Measurements from ENCODE around the gene NFKBIA.
"Not testable (repeated sequence)": the region's sequence is repeated elsewhere in the genome, so short reads cannot be mapped to it uniquely, and the experiment has no call there.

Gene NFKBIA, protein sequence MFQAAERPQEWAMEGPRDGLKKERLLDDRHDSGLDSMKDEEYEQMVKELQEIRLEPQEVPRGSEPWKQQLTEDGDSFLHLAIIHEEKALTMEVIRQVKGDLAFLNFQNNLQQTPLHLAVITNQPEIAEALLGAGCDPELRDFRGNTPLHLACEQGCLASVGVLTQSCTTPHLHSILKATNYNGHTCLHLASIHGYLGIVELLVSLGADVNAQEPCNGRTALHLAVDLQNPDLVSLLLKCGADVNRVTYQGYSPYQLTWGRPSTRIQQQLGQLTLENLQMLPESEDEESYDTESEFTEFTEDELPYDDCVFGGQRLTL

GRCh38 chr14:35404449-35405303 is at the start of gene NFKBIA:
TSS of gene NFKBIA (minus strand) at chr14:35404749. CDS start at chr14:35404644, 105 bp downstream.
- DNase-seq: peak; percentile 97

DNA sequence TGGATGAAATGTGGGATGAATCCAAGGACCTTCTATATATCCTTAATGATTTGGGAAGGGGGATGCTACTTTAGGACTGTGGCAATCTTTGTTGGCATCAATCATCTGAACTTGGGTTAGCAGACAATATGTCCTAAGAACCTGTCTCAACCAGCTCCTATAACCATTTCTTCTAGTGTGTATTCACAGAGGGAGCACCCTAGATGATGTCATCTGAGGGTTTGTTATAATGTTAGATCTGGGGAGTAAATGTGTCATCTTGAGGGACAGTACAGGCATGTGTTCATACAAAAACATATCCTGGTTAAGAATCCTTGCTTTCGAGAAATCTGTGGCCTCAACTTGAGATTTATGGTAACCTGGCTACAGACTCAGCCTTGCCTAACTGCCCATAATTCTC is 41.9 kb upstream of the NFKBIA start:
- DNase-seq: no peak

- DNase-seq: no peak
Observed at GRCh38 chr14:35444104-35444503, 39.6 kb upstream of the NFKBIA start.

DNA sequence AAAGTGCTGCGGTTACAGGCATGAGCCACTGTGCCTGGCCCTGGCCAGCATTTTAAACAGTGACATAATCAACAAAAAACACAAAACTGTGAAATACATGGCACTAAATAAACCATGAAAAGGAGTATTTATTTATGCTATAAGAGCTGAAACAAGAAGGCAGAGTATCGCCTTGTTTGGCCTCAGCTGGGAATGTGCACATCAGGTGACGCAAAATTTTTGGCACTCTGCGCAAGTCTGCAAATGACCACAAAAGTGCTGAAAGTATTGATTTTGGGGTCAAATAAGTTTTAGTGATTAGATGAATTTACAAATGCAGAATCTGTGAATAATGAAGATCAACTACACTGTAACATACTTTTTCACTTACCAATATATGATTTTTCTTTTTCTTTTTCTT is 36.6 kb upstream of the NFKBIA start:
- DNase-seq: no peak

DNA sequence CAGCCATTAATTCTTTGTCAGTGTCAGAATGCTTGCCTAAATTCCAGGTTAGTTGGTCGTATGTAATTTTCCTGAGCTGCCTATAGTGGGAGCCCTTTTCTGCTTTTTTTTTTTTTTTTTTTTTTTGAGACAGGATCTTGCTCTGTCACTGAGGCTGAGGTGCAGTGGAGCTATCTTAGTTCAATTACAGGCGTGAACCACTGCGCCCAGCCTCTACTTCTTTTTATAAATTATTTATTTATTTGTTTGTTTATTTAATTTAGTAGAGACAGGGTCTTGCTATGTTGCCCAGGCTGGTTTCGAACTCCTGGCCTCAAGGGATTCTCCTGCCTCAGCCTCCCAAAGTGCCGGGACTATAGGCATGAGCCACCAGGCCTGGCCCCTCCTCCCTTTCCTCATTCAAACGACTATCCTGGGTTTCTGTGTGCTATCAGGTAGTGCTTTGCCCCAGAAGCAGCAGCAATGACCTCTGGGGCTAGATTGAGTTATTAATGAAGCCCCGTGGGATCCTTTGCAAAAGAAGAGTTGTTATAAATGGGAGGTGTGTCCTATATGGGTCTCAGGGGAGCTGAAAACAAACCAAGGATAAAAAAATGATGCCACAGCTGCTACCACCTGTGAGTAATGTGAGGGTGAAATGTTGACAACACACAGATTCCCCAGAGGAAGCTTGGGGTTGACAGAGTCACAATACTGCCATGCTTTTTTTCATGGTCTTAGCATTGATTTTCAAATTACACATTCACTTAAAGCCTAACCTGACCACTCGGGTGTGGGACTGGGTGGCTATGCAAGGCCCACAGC is 34.6 kb upstream of the NFKBIA start:
- no peak for DNase-seq

DNA sequence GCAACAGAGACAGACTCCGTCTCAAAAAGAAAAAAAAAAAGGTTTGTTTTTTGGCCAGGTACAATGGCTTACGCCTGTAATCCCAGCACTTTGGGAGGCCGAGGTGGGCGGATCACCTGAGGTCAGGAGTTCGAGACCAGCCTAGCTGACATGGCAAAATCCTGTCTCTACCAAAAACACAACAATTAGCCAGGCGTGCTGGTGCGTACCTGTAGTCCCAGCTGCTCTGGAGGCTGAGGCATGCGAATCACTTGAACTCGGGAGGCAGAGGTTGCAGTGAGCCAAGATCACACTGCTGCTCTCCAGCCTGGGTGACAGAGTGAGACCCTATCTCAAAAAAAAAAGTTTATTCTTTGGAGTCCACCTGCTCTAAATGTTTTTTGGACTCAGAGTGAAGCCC is 33.9 kb upstream of the NFKBIA start:
- not testable (repeated sequence) for DNase-seq

DNA sequence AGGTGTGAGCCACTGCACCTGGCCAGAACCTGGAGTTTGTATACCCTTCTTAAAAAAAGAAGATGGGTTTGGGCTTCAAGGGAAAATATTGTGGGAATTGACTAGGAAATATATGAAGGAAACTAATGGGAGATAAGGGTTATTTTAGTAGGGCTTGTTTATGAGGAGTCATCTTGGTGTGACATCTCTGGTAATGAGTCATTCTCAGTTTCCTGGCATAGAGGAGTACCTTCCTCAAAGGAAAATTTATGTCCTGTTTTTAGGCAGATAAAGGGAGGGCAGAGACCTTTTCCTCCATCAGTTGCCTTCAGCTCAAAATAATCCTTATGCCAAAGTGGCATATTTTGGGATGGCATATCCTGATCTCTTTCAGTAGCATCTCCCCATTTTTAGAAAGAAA is 30.6 kb upstream of the NFKBIA start:
- DNase-seq: no peak

DNA sequence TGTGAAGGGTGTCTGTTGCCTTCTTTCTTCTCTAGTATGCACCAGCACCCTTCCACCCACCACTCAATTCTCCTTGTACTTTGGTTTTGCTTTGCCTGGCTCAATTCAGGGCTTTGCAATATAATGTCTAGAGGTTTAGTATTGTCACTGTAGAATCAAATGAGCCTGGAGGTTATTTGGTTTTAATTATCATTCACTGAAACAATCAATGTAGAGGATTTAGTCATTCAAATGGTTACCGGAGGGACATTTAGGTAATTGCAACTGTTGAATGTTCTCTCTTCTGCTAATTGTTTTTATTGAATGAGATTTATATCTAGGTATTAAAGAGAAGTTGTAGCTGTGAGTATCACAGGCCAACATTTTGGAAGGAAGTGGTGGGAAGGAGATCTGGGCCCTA is 29.3 kb upstream of the NFKBIA start:
- DNase-seq: no peak

DNA sequence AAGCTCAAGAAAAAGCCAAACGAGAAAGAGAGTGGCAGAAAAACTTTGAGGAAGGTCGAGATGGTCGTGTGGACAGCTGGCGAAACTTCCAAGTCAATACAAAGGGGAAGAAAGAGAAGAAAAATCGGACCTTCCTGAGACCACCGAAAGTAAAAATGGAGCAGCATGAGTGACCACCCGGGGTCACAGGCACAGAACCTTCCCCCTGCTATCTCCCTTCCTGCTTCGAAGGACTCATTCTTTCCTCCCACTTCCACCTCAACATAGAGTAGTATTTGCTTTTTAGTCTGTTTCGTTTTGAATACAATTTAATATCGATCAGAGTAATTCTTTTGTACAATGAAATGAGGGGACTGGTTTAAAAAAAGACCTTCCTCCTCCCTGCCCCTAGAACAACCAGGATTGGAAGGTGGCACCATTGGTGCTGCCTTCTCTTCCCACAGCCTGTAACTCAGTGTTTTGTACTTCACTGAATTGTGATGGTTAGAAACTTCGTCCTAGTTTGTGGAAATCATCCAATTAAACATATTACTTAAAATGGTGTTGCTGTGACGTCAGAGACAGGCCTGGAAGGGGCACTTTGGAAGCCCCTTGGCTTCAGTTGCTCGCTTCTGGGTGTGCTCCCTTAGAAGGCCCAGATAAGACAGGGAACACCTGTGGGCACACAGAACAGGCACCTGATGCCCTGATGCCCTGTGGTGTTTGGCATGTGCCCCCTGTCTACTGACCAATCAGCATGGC is 26.1 kb upstream of the NFKBIA start:
- no peak for DNase-seq

- no peak for DNase-seq
Observed at GRCh38 chr14:35429951-35430350, 25.4 kb upstream of the NFKBIA start.

GRCh38 chr14:35425850-35426249 is 21.3 kb upstream of the NFKBIA start:
- no peak for DNase-seq

DNA sequence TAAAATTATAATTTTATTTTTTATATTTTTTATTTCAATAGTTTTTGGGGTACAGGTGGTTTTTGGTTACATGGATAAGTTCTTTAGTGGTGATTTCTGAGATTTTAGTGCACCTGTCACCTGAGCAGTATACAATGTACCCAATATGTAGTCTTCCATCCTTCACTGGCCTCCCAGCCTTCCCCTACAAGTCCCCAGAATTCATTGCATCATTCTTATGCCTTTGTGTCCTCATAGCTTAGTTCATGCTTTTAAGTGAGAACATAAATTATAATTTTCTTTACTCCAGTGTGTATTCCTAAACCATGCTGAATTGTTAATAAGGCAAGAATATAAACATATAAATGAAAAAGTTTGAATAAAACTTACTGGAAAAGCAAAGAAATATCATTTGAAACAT is 19.1 kb upstream of the NFKBIA start:
- DNase-seq: no peak

GRCh38 chr14:35420036-35420811 is 15.7 kb upstream of the NFKBIA start:
- no peak for DNase-seq

DNA sequence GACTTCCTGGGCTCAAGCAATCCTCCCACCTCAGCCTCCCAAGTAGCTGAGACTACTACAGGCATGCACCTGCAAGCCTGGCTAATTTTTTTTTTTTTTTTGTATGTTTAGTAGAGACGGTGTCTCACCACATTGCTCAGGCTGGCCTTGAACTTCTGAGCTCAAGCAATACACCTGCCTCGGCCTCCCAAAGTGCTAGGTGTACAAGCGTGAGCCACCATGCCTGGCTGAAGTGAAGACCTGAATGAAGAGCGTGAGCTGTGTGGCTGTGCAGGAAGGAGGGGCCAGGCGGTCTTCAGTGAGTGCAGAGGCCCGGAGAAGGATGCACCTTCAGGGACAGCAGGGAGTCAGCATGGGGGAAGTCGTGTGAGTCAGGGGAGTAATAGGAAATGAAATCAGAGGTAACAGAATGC is 14.9 kb upstream of the NFKBIA start:
- no peak for DNase-seq

GRCh38 chr14:35418093-35418492 is 13.5 kb upstream of the NFKBIA start:
- no peak for DNase-seq

DNA sequence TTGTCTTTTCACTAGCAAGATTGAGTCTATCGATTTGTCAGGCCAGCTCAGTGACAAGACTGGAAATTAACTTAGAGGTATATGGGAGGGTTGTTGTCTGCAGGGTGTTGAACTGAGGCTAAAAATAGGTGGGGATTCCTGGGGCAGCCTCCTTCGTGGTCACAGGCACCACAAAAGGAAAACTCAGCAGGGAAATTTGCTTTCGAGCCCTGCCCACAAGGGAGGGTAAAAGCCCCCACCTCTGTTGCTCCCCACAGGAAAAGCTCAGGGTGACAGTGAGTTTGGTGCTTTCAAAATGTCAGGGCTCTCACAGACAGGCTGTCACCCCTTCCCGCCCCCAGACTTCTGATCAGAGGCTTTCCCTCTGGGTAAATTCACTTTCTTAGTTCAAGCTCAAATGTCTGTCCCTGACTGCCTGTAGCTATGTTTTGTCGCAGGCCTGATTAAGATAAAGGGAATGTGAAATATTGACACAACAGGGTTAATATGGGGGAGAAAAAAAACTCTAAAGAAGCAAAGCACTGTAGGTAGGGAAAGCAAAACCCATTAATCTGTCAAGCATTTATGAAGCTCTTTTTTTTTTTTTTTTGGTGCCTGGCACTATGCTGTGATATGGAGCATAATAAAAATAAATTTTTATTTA is 11.7 kb upstream of the NFKBIA start:
- DNase-seq: peak; percentile 63 to 84

GRCh38 chr14:35414365-35414764 is 9.8 kb upstream of the NFKBIA start:
- no peak for DNase-seq

DNA sequence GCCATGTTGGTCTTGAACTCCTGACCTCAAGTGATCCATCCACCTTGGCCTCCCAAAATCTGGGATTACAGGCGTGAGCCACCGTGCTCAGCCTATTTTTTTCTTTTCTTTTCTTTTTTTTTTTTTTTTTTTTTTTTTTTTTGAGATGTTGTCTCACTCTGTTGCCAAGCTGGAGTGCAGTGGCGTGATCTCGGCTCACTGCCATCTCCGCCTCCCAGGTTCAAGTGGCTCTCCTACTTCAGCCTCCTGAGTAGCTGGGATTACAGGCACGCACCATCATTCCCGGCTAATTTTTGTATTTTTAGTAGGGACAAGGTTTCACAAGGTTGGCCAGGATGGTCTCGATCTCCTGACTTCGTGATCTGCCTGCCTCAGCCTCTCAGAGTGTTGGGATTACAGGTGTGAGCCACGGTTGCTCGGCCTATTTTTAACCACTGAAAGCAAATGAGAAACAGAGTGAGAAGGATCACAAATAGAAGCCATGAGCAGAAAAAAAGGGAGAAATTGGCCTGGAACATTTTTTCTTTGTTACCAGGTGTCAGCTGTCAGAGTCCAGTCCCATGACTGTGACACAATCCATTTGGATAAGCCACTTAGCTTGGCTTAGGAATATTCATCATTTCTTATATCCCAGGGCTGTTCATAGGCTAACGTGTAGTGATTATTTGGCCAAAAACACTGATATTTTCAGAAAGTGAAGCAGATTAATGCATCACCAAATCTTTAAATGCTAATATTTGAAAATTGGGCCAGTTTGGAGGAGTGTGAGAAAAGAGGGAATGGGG is 7.9 kb upstream of the NFKBIA start:
- no peak for DNase-seq

- no peak for DNase-seq
Observed at GRCh38 chr14:35410858-35411257, 6.3 kb upstream of the NFKBIA start.

DNA sequence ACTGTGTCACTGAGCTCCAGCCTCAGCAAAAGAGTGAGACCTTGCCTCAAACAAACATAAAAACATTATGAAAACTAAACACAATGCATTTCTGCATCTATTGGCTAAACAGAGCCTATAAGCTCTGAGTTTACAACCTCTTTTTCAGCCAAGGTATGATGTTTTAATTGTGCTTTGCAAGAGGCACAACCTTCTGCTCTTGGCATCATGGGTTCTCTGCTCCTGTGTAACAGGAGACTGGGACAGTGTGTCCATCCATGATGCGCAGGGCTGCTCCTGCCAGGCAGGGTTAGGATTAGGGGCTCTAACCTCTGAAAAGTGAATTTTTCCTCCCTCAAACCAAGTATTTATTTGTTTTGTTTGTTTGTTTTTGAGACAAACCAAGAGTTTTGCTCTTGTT is 5.0 kb upstream of the NFKBIA start:
- no peak for DNase-seq

GRCh38 chr14:35408026-35408425 is 3.5 kb upstream of the NFKBIA start:
- no peak for DNase-seq

Measured in CD4-positive, alpha-beta T cell treated with Interleukin-4 for 1 hour (primary cell).